Endothelial cell (in vitro differentiated cells): ENCODE results near the gene SHISA9. TPM values are rescaled to one million over a fixed set of nuclear protein-coding genes. Genes with fewer than 3 reads are reported as not detected.
A peak's percentile ranks its signal among the peaks of the same experiment; 100 is the strongest.

Experiments
- DNase-seq: peaks from one replicate; pipeline ENCODE4 v3.0.0; 2021; ENCODE audit warnings: low spot score
- H3K27ac Mint-ChIP-seq: one replicate; pipeline ENCODE4 v1.8.0; 2021; ENCODE audit warnings: mixed read lengths, inconsistent platforms; ENCODE audit not compliant: unreplicated experiment
- H3K27me3 Mint-ChIP-seq: one replicate; pipeline ENCODE4 v1.8.0; 2021; ENCODE audit warnings: mild to moderate bottlenecking, moderate library complexity, mixed read lengths, inconsistent platforms; ENCODE audit not compliant: unreplicated experiment
- H3K36me3 Mint-ChIP-seq: one replicate; pipeline ENCODE4 v1.8.0; 2021; ENCODE audit warnings: mild to moderate bottlenecking, low read depth, mixed read lengths, inconsistent platforms; ENCODE audit not compliant: unreplicated experiment
- H3K4me1 Mint-ChIP-seq: one replicate; pipeline ENCODE4 v1.8.0; 2021; ENCODE audit warnings: mild to moderate bottlenecking, mixed read lengths, inconsistent platforms; ENCODE audit not compliant: unreplicated experiment
- H3K4me3 Mint-ChIP-seq: one replicate; pipeline ENCODE4 v1.8.0; 2021; ENCODE audit warnings: mild to moderate bottlenecking, mixed read lengths, inconsistent platforms; ENCODE audit not compliant: unreplicated experiment
- H3K9me3 Mint-ChIP-seq: one replicate; pipeline ENCODE4 v1.8.0; 2021; ENCODE audit warnings: mixed read lengths, inconsistent platforms; ENCODE audit not compliant: unreplicated experiment
- total RNA-seq: library from RNA; stranded (reverse); fragmentation: NEBNext Ultra II Directional; extraction: Animal tissue kit (Norgen Biotek cat#: 25700); gene quantifications from one replicate; pipeline ENCODE4 v1.2.1, GENCODE V29; 2021; ENCODE audit not compliant: unreplicated experiment
- TF ChIP-seq, protein P1 (sequence below): fragments of 200-600 bp; sonication (generic); IDR thresholded peaks from one replicate; pipeline ENCODE4 v1.5.0; 2021; ENCODE audit warnings: antibody characterized with exemption; ENCODE audit not compliant: unreplicated experiment

The SHISA9 gene
- total RNA-seq, 1 donor from 2014 or later, result 0.49 TPM

DNA sequence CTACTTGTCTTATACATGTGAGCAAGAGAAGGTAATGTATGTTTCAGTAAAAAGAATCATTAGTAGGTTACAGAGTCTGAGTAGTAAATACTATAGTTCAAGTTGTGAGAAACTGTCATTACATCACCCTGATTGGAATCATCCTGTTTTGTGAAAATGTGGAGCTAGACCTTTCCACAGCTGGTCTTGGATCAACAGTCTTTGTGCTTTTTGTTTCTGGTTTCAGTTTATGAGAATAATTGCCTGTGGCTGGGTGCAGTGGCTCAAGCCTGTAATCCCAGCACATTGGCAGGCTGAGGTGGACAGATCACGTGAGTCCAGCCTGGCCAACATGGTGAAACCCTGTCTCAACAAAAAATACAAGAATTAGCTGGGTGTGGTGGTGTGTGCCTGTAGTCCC is 19.7 kb upstream of the SHISA9 start:
- no peak for DNase-seq
- H3K36me3 Mint-ChIP-seq, result no peaks in the 10 kb centered on the region
- H3K4me1 Mint-ChIP-seq, result no peaks in the 10 kb centered on the region
- H3K4me3 Mint-ChIP-seq, result no peak overlapping the region
- TF ChIP-seq, protein P1, sequence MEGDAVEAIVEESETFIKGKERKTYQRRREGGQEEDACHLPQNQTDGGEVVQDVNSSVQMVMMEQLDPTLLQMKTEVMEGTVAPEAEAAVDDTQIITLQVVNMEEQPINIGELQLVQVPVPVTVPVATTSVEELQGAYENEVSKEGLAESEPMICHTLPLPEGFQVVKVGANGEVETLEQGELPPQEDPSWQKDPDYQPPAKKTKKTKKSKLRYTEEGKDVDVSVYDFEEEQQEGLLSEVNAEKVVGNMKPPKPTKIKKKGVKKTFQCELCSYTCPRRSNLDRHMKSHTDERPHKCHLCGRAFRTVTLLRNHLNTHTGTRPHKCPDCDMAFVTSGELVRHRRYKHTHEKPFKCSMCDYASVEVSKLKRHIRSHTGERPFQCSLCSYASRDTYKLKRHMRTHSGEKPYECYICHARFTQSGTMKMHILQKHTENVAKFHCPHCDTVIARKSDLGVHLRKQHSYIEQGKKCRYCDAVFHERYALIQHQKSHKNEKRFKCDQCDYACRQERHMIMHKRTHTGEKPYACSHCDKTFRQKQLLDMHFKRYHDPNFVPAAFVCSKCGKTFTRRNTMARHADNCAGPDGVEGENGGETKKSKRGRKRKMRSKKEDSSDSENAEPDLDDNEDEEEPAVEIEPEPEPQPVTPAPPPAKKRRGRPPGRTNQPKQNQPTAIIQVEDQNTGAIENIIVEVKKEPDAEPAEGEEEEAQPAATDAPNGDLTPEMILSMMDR, result no peak
- no peaks in the 10 kb centered on the region for H3K9me3 Mint-ChIP-seq
- no peaks in the 10 kb centered on the region for H3K27me3 Mint-ChIP-seq
- no peak overlapping the region for H3K27ac Mint-ChIP-seq

DNA sequence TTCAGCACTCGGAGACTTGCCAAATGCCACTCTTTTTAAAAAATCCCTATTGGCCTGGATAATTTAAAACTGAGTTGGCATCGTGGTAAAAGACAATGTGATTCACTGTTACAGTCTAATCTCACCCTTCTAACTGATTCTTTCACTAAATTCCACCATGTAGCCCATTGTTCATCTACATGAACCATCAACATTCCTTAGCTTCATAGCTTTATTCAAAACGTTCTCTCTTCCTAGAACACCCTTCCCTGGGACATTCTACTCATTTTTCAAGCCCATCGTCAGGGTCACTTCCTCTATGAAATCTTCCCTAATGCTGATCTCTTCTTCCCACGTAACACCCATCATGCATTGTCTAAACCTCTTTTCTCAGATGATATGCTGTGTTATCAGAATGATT is 15.7 kb upstream of the SHISA9 start:
- DNase-seq, result no peak
- no peaks in the 10 kb centered on the region for H3K36me3 Mint-ChIP-seq
- no peak overlapping the region for H3K27ac Mint-ChIP-seq
- no peaks in the 10 kb centered on the region for H3K27me3 Mint-ChIP-seq
- no peaks in the 10 kb centered on the region for H3K9me3 Mint-ChIP-seq
- no peak overlapping the region for H3K4me3 Mint-ChIP-seq
- TF ChIP-seq, protein P1, result no peak
- H3K4me1 Mint-ChIP-seq, result no peaks in the 10 kb centered on the region

DNA sequence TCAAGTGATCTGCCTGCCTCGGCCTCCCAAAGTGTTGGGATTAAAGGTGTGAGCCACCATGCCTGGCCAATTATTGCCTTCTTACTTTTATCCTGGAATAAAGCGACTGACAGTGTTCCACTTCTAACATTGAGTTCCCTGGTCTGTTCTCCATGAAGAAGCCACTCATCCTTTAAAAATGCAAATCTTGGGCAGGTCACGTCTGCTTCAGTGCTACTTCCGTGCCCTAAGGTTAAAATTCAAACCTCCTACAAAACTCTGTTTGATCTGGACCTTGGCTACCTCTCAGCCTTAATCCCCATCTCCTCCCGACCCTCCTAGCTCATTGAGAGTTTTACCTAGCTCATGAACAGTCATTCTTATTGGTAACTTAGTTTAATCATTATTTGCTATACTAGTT is 9.6 kb upstream of the SHISA9 start:
- no peak for DNase-seq
- Mint-ChIP-seq H3K4me3 (no peak overlapping the region), H3K4me1 (peaks cover 7% of the 10 kb centered on the region), H3K27ac (no peak overlapping the region), H3K9me3 (no peaks in the 10 kb centered on the region), H3K27me3 (no peaks in the 10 kb centered on the region), H3K36me3 (no peaks in the 10 kb centered on the region)
- TF ChIP-seq, protein P1, result no peak

DNA sequence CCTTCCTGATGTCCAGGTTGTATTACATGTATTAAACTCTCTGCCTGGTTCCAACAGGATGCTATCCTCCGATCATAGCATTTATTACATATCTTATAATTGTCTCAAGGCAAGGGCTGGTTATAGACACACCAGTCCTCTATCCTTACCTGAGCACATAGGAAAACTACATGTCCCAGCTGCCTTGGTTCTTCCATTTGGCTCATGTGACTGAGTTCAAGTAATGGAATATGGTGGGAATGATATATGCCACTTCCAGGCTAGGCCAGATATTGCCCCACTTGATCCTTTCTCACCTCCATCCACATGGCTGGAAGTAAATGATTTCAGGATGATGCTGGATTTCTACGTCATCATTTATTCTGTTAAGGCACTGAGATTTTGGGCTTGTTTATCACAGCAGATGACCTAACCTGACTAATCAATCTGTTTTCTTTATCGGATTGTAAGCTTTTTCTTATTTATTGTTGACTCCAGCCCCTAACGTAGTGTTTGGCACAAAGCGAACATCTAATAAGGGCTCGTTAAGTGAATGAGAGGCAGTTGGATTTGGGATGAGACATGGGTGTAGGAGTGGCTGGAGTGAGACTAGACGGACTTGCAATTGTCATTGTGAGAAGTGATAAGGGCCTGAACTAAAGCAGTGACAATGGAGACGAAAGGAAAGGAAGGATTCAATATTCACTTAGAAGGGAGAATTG is 8.2 kb upstream of the SHISA9 start:
- Mint-ChIP-seq H3K36me3 (no peaks in the 10 kb centered on the region), H3K4me3 (no peak overlapping the region), H3K4me1 (peaks cover 7% of the 10 kb centered on the region), H3K27me3 (no peaks in the 10 kb centered on the region), H3K9me3 (no peaks in the 10 kb centered on the region), H3K27ac (no peak overlapping the region)
- no peak for DNase-seq
- TF ChIP-seq, protein P1, result no peak

DNA sequence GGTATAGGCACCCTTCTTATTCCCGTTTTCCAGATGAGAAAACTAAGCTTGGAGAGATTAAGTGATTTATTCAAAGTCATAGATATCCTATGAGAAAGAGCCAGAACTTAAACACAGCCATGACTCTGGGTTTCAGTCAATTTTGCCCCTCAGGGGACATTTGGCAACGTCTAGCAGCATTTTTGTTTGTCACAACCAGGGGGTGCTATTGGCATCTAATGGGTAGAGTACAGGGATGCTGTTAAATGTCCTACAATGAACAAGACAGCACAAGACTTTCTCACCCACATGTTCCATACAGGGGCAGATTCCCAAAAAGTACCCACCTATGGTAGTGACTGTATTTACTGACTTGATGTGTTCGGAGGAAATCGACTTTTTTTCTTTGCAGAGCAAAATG is 4.8 kb upstream of the SHISA9 start:
- DNase-seq, result peak; percentile 36
- H3K27me3 Mint-ChIP-seq, result peaks cover 12% of the 10 kb centered on the region
- H3K4me3 Mint-ChIP-seq, result no peak overlapping the region
- H3K27ac Mint-ChIP-seq, result no peak overlapping the region
- H3K36me3 Mint-ChIP-seq, result no peaks in the 10 kb centered on the region
- H3K9me3 Mint-ChIP-seq, result no peaks in the 10 kb centered on the region
- TF ChIP-seq, protein P1, result peak; percentile 60
- peaks cover 9% of the 10 kb centered on the region for H3K4me1 Mint-ChIP-seq
